Upper lobe of left lung (tissue), 6 donors: ENCODE results near the gene SLAMF7. TPM values are rescaled to one million over a fixed set of nuclear protein-coding genes. Genes with fewer than 3 reads are reported as not detected.

Experiments
- ATAC-seq, 2 donors: fragments of 200-7000 bp; cut with Tn5 transposase; one replicate each; pipeline ENCODE4 v1.9.1; 2022; ENCODE audit warnings: mild to moderate bottlenecking in 2 of 2, moderate library complexity in 2 of 2; ENCODE audit not compliant: low FRiP score in 2 of 2
- DNase-seq, 2 donors: peaks; one replicate each; pipeline ENCODE4 v3.0.0-alpha.2; 2019 to 2020
- H3K27ac ChIP-seq, 4 donors: fragments of 200-600 bp; sonication (generic); one replicate each; pipeline ENCODE4 v1.5.1; 2016 to 2019
- H3K27me3 ChIP-seq, 4 donors: fragments of 200-600 bp; sonication (generic); one replicate each; pipeline ENCODE4 v1.5.1; 2017 to 2019
- H3K36me3 ChIP-seq, 4 donors: fragments of 200-600 bp; sonication (generic); one replicate each; pipeline ENCODE4 v1.5.1; 2016 to 2019
- H3K4me1 ChIP-seq, 4 donors: fragments of 200-600 bp; sonication (generic); one replicate each; pipeline ENCODE4 v1.5.1; 2018 to 2019
- H3K4me3 ChIP-seq, 4 donors: fragments of 200-600 bp; sonication (generic); one replicate each; pipeline ENCODE4 v1.5.1; 2017 to 2019; ENCODE audit warnings: mild to moderate bottlenecking in 2 of 4, moderate library complexity in 1 of 4
- H3K9me3 ChIP-seq, 4 donors: fragments of 200-600 bp; sonication (generic); one replicate each; pipeline ENCODE4 v1.5.1; 2018 to 2019
- CTCF ChIP-seq, 6 experiments: fragments of 450-650 bp in 4 of 6; fragments of 200-600 bp in 2 of 6; sonication (generic) in 2 of 6; IDR thresholded peaks; one replicate each; pipeline ENCODE4 v1.5.1; 2016 to 2019; ENCODE audit warnings: antibody characterized with exemption in 6 of 6
- EP300 ChIP-seq, 4 donors: sonication (generic); formaldehyde crosslinking; IDR thresholded peaks; one replicate each; pipeline ENCODE4 v1.5.1; 2017; ENCODE audit warnings: antibody characterized with exemption in 4 of 4, control low read depth in 2 of 4
- POLR2A ChIP-seq, 4 donors: fragments of 450-650 bp; IDR thresholded peaks; one replicate each; pipeline ENCODE4 v1.5.1; 2016 to 2017; ENCODE audit warnings: antibody characterized with exemption in 4 of 4, mild to moderate bottlenecking in 2 of 4
- POLR2AphosphoS5 ChIP-seq, 2 donors: sonication (generic); formaldehyde crosslinking; IDR thresholded peaks; one replicate each; pipeline ENCODE4 v1.5.1; 2017; ENCODE audit warnings: antibody characterized with exemption in 2 of 2
- WGBS, 2 donors: methylation state at CpG; one replicate each; pipeline ENCODE4 v1.1.5; 2017 to 2018; 5-methylcytosine and 5-hydroxymethylcytosine counted together
- total RNA-seq, 6 donors: library from RNA; depleted of rRNA in 4 of 6; stranded (reverse); fragments of >200 nt in 4 of 6; gene quantifications; one replicate each; pipeline versions ENCODE4 v1.1.0 to v1.2.1, GENCODE V29; 2016 to 2021
- donor health status: DM: no; HTN: no; CAD: no; lungs with moderate emphysema.
- donor health status: DM: no; HTN: yes; CAD: no; lungs with severe emphysema.

The SLAMF7 gene
- total RNA-seq, 6 donors from 2014 or later, result 0.67 to 17.2 (median 3.5) TPM

DNA sequence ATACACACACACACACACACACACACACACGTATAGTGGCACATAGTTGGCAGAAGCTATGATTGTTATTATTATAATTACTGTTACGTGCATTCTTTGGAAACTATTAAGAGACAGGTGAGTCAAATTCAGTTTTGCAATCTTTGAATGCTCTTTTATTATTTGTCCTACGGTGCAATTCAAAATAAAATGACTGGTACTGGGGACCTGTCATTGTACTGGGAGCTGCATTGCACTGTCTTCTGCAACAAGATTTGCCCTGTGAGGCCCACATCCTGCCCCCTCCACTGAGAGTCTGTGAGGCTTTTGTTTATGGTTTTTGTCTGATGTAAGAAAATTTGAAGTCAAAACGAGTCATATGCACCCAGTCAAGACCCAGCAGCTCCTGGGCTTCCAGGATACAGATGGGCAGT lies 58.8 kb downstream of the SLAMF7 start:
- WGBS, 2 donors, result 31 to 44% methylated on average over 4 of the region's 4 CpGs
- no peaks in the 10 kb centered on the region for H3K9me3 ChIP-seq
- no peak for ATAC-seq

DNA sequence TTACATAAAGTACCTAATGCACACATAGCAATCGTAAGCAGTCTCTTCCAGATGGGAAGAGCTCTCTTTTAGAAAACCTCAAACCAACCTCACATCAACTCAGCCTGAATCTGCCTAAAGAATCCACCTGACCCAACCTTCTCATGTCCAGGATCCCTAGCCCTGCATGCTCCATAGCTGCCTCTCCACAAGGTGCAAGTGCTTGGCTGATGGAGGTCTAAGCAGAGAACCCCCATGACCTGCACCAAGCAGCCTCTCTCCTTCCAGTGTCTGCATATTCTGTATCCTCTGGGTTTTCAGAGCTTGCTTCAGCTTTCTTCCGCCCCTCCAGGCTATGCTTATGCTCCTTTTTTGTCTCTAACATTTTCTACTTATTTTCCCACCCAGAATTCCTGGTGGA lies 59.4 kb downstream of the SLAMF7 start:
- 82 to 86% methylated on average over 2 of the region's 2 CpGs for WGBS, 2 donors
- Histone ChIP-seq H3K36me3 (no peaks in the 10 kb centered on the region), H3K27ac (no peak overlapping the region), H3K27me3 (no peaks in the 10 kb centered on the region), H3K9me3 (no peaks in the 10 kb centered on the region), H3K4me3 (no peak overlapping the region), H3K4me1 (no peaks in the 10 kb centered on the region)
- DNase-seq, result no peak
- ATAC-seq, result no peak
- no peak for TF ChIP-seq EP300 (IDR thresholded peaks at IDR 0.05)
- TF ChIP-seq CTCF (IDR thresholded peaks at IDR 0.05), result no peak
- no peak for TF ChIP-seq POLR2AphosphoS5 (IDR thresholded peaks at IDR 0.05)
- TF ChIP-seq POLR2A (IDR thresholded peaks at IDR 0.05), result no peak

More for the DNA sequence above, 58.8 kb downstream of the SLAMF7 start:
- Histone ChIP-seq H3K36me3 (no peaks in the 10 kb centered on the region), H3K27ac (no peak overlapping the region), H3K4me3 (no peak overlapping the region), H3K4me1 (no peaks in the 10 kb centered on the region), H3K27me3 (no peaks in the 10 kb centered on the region)
- no peak for DNase-seq
- no peak for TF ChIP-seq POLR2AphosphoS5 (IDR thresholded peaks at IDR 0.05)
- TF ChIP-seq POLR2A (IDR thresholded peaks at IDR 0.05), result no peak
- no peak for TF ChIP-seq CTCF (IDR thresholded peaks at IDR 0.05)
- TF ChIP-seq EP300 (IDR thresholded peaks at IDR 0.05), result no peak

- TF ChIP-seq POLR2AphosphoS5 (IDR thresholded peaks at IDR 0.05) (no peak), EP300 (IDR thresholded peaks at IDR 0.05) (no peak), CTCF (IDR thresholded peaks at IDR 0.05) (no peak), POLR2A (IDR thresholded peaks at IDR 0.05) (no peak)
- Histone ChIP-seq H3K27me3 (no peaks in the 10 kb centered on the region), H3K27ac (no peak overlapping the region), H3K4me3 (no peak overlapping the region), H3K9me3 (no peaks in the 10 kb centered on the region), H3K36me3 (no peaks in the 10 kb centered on the region), H3K4me1 (no peaks in the 10 kb centered on the region)
- ATAC-seq (no peak), DNase-seq (no peak)
- 86 to 93% methylated on average over 5 of the region's 5 CpGs for WGBS, 2 donors
Observed at GRCh38 chr1:160799641-160800040, 60.6 kb downstream of the SLAMF7 start.

DNA sequence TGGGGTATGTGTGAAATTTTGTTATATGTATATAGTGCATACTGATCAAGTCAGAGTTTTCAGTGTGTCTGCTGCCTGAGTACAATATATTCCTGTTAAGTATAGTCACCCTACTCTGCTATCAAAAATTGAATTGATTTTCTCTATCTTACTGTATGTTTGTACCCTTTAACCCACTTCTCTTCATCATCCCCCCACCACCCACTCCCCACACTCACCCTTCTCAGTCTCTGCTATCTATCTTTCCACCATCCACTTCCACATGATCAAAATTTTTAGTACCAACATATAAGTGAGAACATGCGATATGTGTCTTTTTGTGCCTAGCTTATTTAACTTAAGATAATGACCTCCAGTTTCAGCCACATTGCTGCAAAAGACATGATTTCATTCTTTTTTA lies 61.1 kb downstream of the SLAMF7 start:
- Histone ChIP-seq H3K4me1 (no peaks in the 10 kb centered on the region), H3K4me3 (no peak overlapping the region), H3K27ac (no peak overlapping the region), H3K27me3 (no peaks in the 10 kb centered on the region), H3K36me3 (no peaks in the 10 kb centered on the region), H3K9me3 (no peaks in the 10 kb centered on the region)
- TF ChIP-seq CTCF (IDR thresholded peaks at IDR 0.05) (no peak), POLR2AphosphoS5 (IDR thresholded peaks at IDR 0.05) (no peak), POLR2A (IDR thresholded peaks at IDR 0.05) (no peak), EP300 (IDR thresholded peaks at IDR 0.05) (no peak)
- 88 to 96% methylated on average over 1 of the region's 1 CpG for WGBS, 2 donors
- no peak for ATAC-seq
- DNase-seq, result no peak

DNA sequence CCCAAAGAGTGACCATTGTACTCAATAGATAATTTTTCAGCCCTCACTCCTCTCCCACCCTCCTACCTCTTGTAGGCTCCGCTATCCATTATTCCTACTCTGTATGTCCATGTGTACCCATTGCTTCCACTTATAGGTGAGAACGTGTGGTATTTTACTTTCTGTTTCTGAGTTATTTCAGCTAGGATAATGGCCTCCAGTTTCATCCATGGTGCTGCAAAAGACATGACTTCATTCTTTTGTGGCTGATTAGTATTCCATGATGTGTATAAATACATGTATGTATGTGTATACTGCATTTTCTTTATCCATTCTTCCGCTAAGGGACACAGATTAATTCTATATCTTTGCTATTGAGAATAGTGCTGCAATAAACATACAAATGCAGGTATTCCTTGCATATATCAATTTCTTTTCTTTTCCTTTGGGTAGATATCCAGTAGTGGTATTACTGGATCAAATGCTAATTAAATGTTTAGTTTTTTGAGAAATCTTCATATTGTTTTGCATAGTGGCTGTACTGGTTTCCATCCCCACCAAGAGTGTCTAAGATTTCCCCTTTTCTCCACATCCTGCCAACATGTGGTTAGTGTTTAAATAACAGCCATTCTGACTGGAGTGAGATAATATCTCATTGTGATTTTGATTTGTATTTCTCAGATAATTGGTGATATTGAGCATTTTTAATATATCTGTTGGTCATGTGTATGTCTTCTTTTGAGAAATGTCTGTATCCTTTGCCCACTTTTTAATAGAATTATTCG lies 61.8 kb downstream of the SLAMF7 start:
- no peak for TF ChIP-seq EP300 (IDR thresholded peaks at IDR 0.05)
- no peak for TF ChIP-seq POLR2AphosphoS5 (IDR thresholded peaks at IDR 0.05)
- TF ChIP-seq POLR2A (IDR thresholded peaks at IDR 0.05), result no peak
- TF ChIP-seq CTCF (IDR thresholded peaks at IDR 0.05), result no peak

More for the DNA sequence above, 61.8 kb downstream of the SLAMF7 start:
- DNase-seq (no peak), ATAC-seq (no peak)
- Histone ChIP-seq H3K4me1 (no peaks in the 10 kb centered on the region), H3K36me3 (no peaks in the 10 kb centered on the region), H3K4me3 (no peak overlapping the region), H3K9me3 (no peaks in the 10 kb centered on the region), H3K27ac (no peak overlapping the region), H3K27me3 (no peaks in the 10 kb centered on the region)
- 45 to 61% methylated on average over 4 of the region's 4 CpGs for WGBS, 2 donors
